Colonic mucosa (tissue), 4 donors: Measurements from ENCODE around the gene LRRC59. TPM values are rescaled to one million over a fixed set of nuclear protein-coding genes. Genes with fewer than 3 reads are reported as not detected.

Experiments
- DNase-seq: peaks from one replicate; pipeline ENCODE4 v3.0.0-alpha.2; 2020
- H3K27ac ChIP-seq: fragments of 200-600 bp; one replicate; pipeline ENCODE4 v1.8.0; 2021
- H3K27me3 ChIP-seq: fragments of 200-600 bp; one replicate; pipeline ENCODE4 v1.8.0; 2021
- H3K36me3 ChIP-seq: fragments of 200-600 bp; one replicate; pipeline ENCODE4 v1.8.0; 2021
- H3K4me1 ChIP-seq: fragments of 200-600 bp; one replicate; pipeline ENCODE4 v1.8.0; 2021; ENCODE audit warnings: mild to moderate bottlenecking
- H3K4me3 ChIP-seq: fragments of 200-600 bp; one replicate; pipeline ENCODE4 v1.8.0; 2021
- H3K9ac ChIP-seq, 2 donors: one replicate each; pipeline ENCODE4 v1.7.0; 2013; ENCODE audit warnings: control low read depth in 2 of 2, low read depth in 2 of 2, low read length in 2 of 2
- H3K9me3 ChIP-seq: fragments of 200-600 bp; one replicate; pipeline ENCODE4 v1.8.0; 2021
- CTCF ChIP-seq: fragments of 200-600 bp; IDR thresholded peaks from one replicate; pipeline ENCODE4 v1.8.0; 2022; ENCODE audit warnings: antibody characterized with exemption, mild to moderate bottlenecking
- intact Hi-C: fragments of 100-400 bp; cut with DNase I; formaldehyde crosslinking; loops from one replicate; pipeline ENCODE4 v1.14.1; 2022
- total RNA-seq, 2 donors: library from RNA; stranded (reverse); fragmentation: NEBNext Ultra II Directional in 1 of 2; extraction: Animal tissue kit (Norgen Biotek cat#: 25700) in 1 of 2; gene quantifications; one replicate each; pipeline ENCODE4 v1.2.1, GENCODE V29; 2021
- donor health status: healthy.
- donor health status: DM: no; HTN: no; CAD: no.
- donor health status: DM: no; HTN: no; CAD: no.

The LRRC59 gene
- total RNA-seq, 2 donors from 2014 or later, result 147 to 265 TPM

GRCh38 chr17:50388728-50389127 lies 8.6 kb downstream of the LRRC59 start:
- intact Hi-C loops, result no loop called here
- no peaks in the 10 kb centered on the region for H3K27me3 ChIP-seq
- H3K4me1 ChIP-seq, result no peaks in the 10 kb centered on the region
- no peak overlapping the region for H3K9ac ChIP-seq
- H3K9me3 ChIP-seq, result no peaks in the 10 kb centered on the region
- H3K36me3 ChIP-seq, result peaks cover 43% of the 10 kb centered on the region
- H3K27ac ChIP-seq, result no peak overlapping the region
- no peak for TF ChIP-seq CTCF
- no peak for DNase-seq
- H3K4me3 ChIP-seq, result no peak overlapping the region

GRCh38 chr17:50386510-50386909 lies 10.8 kb downstream of the LRRC59 start:
- no peak for DNase-seq
- peaks cover 47% of the 10 kb centered on the region for H3K36me3 ChIP-seq

GRCh38 chr17:50382931-50383330 lies 14.4 kb downstream of the LRRC59 start:
- no peak for DNase-seq
- Histone ChIP-seq H3K4me3 (no peak overlapping the region), H3K27me3 (no peaks in the 10 kb centered on the region), H3K27ac (no peak overlapping the region), H3K9me3 (no peaks in the 10 kb centered on the region), H3K36me3 (peaks cover 47% of the 10 kb centered on the region), H3K9ac (no peak overlapping the region), H3K4me1 (no peaks in the 10 kb centered on the region)
- intact Hi-C loops, result no loop called here
- no peak for TF ChIP-seq CTCF

More at GRCh38 chr17:50386510-50386909, 10.8 kb downstream of the LRRC59 start:
- Histone ChIP-seq H3K4me1 (no peaks in the 10 kb centered on the region), H3K27me3 (no peaks in the 10 kb centered on the region), H3K4me3 (no peak overlapping the region), H3K9me3 (no peaks in the 10 kb centered on the region), H3K9ac (no peak overlapping the region), H3K27ac (no peak overlapping the region)
- intact Hi-C loops, result no loop called here
- TF ChIP-seq CTCF, result no peak

GRCh38 chr17:50381920-50382319 lies 15.4 kb downstream of the LRRC59 start:
- no peaks in the 10 kb centered on the region for H3K27me3 ChIP-seq
- H3K4me1 ChIP-seq, result no peaks in the 10 kb centered on the region
- no peak for DNase-seq
- TF ChIP-seq CTCF, result no peak
- no peak overlapping the region for H3K4me3 ChIP-seq
- no peak overlapping the region for H3K27ac ChIP-seq
- H3K36me3 ChIP-seq, result peaks cover 39% of the 10 kb centered on the region
- intact Hi-C loops, result no loop called here
- no peaks in the 10 kb centered on the region for H3K9me3 ChIP-seq
- H3K9ac ChIP-seq, result no peak overlapping the region

GRCh38 chr17:50381260-50381815 lies 16.0 kb downstream of the LRRC59 start:
- Histone ChIP-seq H3K9me3 (no peaks in the 10 kb centered on the region), H3K27me3 (no peaks in the 10 kb centered on the region), H3K9ac (no peak overlapping the region), H3K36me3 (peaks cover 33% of the 10 kb centered on the region), H3K4me3 (no peak overlapping the region), H3K4me1 (no peaks in the 10 kb centered on the region), H3K27ac (no peak overlapping the region)
- intact Hi-C loops, result no loop called here
- no peak for TF ChIP-seq CTCF
- no peak for DNase-seq
